MV-4-11 (cell line): Measurements from ENCODE around the gene PKLR.
"Not testable (repeated sequence)": the region's sequence is repeated elsewhere in the genome, so short reads cannot be mapped to it uniquely, and the experiment has no call there.

Experiments
- DNase-seq: peaks from one replicate; lab custom pipeline; 2025; lab: John Stamatoyannopoulos, UW

The PKLR gene

DNA sequence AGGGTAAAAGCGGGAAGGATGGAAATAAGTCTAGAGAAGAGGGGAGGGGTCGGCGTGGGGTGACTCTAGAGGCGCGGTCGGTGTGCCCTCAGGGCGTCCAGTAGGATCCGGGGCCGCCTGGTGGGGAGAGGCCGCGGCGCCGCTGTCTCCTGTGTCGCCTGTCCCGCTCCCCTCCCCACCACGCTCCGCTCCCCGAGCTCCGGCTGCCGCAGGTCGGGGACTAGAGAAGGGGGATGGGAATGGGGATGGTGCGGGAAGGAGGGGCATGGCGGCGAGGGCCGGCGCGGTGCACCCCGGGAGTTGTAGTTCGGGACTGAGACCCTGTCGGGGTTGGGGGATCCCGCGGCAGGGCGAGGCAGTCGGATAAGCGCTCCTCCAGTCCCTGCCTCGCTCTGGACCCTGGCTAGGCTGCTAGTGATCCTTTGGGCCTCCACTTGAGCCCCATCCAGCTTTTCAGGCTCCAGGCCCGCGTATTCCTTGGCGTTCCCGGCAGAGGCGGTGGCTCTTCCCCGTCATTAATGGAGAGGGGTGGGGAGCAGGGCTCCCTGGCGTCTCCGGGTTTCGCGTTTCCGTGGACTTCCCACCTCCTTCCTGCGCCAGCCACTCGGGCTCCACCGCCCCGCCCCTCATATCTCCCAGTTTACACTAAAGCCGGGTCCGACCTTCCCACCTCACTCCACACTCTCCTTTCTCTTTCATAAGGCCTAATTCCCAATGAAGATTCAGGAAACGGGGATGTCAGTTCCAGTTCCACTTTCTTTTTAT, 45.8 kb downstream of the PKLR start, which contains the start of gene ENTREP3:
TSS of gene ENTREP3 (minus strand) at position 241 of the 765 bp plus-strand sequence. CDS start 606 bp downstream, outside the sequence.
- peak; percentile 55 for DNase-seq

DNA sequence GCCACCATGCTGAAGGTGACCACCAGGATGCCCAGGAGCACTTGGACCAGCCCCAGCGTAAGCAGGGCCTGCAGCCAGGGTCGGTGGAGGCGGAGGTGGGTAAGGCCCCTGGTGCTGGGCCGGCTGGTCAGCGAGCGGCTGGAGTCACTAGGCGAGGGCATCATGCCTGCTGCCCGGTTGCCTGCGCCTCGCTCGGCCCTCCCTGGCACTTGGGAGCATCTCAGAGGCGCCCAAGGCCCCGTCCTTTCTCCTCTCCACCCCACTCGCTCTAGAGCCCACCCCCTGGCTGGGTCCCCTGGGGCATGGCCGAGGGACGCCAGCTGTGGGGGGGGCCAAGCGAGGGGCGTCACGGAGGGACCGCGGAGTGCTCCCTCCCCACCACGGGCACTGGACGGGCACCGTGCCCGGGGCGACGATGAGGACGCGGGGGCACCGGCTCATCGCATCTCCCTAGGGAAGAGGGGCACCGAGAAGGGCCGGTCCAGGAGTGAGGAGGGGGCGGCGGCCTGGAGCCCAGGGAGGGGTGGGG, 46.5 kb downstream of the PKLR start:
- no peak for DNase-seq

DNA sequence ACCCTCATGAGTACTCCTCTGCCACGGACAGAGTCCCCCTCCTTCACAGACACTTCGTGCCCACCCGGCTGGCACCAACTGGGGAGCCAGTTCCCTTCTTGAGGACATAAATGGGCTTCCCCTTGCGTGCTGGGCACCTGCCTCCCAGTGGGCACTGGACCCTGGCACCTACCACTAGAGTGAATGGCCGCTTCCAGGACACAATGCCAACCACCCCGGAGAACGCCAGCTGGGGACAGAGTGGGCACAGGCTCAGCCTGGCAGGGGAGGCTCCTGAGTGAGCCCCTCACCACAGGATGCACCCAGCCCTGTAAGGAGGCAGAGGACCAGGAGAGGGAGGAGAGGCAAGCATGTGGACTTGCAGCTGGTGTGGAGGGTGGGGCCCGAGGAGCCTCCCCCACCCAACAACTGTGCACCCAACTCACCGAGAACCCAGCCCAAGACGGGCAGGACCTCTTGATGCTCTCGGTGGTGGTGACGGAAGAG, 47.0 kb downstream of the PKLR start:
- DNase-seq: no peak

DNA sequence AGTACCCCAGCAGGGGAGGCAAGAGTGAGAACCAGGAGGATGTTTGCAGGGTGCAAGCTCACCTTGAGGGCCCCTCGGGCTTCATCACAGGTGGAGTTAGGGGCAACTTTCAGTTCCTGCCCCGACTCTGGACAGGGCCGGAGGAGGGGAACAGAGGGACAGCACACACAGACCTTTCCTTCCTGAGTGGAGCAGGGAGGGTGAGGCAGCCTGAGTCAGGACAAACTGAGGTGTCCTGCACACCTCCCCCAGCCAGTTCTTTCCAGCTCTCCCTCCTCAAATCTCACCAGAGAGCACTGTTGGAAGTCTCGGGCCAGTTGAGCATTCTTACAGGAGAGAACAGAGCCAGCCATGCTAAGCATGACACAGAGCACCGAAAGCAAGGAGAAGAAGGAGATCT, 47.4 kb downstream of the PKLR start:
- DNase-seq: no peak

DNA sequence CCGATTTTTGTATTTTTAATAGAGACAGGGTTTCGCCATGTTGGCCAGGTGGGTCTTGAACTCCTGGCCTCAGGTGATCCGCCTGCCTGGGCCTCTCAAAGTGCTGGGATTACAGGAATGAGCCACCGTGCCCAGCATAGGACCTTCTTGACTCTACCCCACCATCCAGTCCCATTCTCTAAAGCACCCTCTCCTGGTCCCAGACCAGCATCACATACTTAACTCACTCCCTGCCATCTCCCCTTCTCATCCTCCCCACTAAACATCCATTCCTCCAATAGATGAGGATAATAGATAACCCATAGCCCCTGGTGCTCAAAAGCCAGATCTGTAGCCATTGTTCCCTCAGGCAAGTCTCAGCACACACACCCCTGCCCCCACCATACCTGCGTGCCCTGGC, 48.0 kb downstream of the PKLR start:
- no peak for DNase-seq

DNA sequence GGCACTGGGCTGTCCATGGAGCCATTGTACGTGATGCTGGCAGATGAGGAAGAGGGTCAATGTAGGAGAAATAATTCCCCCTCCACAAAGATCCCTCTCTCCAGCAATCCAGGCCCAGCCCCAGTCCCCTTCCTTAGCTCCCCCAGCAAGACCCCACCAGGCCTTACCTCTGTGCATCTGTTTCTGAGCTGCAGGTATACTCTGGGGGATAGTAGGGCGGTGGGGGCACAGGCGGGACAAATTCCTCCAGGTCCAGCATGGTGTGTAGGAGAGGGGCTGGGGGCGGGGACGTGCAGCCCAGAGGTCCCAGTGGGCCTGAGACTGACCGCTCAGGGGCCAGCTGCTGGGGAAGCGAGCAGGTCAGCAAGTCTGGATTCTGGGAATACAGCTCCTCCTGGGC, 49.7 kb downstream of the PKLR start:
- no peak for DNase-seq

DNA sequence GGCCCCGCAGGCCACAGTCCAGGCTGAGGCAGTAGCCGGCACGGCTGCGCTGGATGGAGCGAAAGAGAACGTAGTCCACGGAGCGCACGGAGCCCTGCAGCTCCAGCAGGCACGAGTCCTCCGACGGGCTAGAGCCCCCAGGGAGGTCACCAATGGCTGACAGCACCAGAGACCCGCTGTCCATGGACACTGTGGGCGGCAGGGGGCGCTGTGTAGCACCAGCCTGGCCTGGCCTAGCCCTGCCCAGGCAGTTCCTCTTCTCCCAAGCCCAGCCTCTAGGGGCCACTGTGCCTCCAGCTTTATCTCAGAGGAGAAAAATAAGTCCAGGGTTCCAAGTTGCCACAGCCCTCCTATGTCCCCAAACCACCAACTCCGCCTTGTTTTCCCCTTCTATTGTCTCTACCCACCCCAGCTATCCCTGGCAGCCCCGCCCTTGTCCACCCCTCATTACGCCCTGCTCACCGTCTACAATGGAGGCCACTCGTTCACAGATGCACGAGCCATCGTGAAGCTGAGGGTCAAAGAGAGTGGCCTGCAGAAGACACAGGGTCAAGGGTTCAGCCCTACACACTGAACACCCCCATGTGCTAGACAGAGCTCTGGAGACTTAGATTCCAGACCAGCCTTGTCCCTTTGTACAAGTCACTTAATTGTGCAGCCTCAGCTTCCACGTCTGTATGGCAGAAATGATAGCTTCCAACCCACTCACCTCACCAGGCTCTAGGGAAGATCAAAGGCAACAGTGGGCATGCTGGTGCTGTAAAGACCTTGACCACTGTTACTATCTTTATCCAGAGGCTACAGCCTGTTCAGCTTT, 50.4 kb downstream of the PKLR start:
- peak; percentile 91 for DNase-seq

DNA sequence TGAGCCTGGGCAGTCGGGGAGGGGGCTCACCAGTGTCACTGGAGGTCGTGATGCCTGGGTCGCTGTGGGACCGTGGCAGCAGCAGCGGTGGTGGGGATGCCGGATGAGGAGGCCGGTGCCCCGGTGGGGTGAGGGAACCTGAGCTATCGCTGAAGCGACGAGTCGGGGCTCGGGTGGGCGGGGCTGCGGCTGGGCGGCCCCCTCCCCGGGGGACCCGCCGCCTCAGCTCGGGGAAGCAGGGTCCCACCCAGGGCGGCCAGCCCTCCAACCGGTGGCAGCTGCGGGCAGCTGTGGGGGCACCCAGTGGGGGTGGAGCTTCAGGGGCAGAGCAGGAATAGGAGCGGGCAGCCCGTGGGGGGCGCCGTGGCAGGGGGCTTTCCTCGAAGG, 51.0 kb downstream of the PKLR start:
- no peak for DNase-seq

DNA sequence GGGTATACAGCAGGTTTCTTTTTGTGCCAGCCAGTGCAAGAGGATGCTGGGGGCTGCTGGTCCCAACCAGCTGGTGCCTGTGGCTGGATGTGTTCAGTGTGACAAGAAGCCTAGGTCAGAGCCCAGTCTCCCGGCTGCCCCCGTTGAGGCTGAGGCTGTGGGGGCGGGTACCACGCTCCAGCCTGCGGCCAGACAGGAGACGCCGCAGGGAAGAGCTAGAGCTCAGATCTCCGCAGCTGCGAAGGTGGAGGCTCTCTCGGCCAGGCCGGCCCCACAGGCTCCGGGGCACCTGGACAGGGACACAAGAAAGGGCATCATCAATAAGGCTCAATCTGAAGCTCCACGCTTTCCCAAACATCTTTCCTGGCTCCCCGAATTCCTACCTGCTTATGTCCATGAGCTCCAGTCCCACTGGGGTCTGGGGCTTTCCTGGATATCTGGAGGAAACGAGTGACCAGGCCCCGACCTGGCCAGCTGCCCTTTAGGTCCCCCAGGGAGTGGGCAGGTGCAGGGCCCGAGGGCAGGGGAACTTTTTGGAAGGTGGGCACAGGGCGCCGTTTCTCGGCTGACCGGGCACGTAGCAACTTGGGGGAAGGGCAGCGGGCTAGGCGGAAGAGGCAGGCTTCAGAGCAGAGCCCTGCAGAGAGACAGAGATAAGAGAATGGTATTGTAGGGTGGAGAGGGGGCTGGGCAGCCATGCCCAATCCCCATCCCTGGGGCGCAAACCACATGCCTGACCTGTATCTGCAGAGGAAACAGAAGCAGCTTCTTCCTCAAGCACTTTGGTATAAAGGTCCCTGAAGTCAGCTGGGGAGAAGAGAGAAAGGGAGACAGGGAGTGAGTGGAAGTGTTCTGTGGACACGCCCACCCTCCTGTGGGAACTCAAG, 53.3 kb downstream of the PKLR start:
- DNase-seq: no peak

DNA sequence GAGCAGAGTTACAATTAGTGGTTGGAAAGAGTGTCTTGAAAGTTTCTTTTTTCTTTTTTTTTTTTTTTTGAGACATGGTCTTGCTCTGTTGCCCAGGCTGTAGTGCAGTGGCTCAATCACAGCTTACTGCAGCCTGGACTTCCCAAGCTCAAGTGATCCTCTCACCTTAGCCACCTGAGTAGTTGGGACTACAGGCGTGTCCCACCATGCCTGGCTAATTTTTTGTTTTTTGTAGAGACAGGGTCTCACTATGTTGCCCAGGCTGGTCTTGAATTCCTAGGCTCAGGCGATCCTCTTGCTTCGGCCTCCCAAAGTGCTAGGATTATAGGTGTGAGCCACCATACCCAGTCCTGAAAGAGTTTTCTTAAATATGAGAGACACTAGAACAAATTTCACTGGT, 54.4 kb downstream of the PKLR start:
- DNase-seq: not testable (repeated sequence)

DNA sequence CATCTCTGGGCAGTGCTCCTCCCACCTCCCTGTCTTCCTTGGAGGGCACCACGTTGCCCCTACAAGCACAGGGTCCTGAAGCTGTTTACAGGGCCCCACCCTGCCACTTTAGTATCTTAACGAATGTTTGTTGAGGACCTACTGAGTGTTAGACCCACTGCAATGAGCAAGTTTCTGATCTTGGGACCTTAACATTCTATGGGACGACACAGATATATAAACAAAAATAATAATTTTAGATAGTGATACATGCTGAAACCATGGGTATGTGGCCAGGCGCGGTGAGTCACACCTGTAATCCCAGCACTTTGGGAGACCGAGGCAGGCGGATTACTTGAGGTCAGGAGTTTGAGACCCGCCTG, 56.1 kb downstream of the PKLR start:
- no peak for DNase-seq

DNA sequence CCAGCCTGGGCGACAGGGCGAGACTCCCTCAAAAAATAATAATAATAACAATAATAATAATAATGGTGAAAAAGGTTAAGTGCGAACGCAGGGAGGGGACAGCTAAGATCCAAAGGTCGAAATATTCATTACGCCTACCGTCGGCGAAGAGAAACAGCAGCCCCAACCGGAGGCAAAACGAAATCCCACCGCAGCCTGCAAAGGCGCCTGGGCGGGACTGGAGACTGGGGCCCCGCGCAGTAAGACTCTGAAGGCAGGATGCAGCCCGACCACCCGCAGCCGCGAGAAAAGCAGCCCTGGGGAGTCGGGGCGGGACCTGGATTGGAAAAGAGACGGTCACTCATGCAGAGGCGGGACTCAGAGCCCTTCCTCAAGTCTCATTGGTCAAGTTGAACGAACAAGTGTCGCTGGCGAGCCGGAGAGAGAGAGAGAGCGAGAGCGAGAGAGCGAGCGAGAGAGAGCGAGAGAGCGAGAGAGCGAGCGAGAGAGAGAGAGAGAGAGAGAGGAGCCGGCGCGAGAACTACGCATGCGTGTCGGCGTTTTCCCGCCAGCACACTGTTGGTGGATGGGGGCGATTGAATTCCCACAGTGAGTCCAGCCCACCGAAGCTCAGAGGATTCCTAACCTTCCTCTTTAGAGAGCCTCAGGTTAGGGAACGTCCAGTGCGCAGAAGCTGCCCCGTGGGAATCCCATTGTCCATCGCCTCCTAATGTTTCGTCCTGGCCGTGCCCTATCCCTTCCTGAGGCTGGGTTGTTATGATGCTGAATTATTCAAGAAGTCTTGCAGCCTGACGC, 56.7 kb downstream of the PKLR start:
- peak; percentile 99 for DNase-seq

DNA sequence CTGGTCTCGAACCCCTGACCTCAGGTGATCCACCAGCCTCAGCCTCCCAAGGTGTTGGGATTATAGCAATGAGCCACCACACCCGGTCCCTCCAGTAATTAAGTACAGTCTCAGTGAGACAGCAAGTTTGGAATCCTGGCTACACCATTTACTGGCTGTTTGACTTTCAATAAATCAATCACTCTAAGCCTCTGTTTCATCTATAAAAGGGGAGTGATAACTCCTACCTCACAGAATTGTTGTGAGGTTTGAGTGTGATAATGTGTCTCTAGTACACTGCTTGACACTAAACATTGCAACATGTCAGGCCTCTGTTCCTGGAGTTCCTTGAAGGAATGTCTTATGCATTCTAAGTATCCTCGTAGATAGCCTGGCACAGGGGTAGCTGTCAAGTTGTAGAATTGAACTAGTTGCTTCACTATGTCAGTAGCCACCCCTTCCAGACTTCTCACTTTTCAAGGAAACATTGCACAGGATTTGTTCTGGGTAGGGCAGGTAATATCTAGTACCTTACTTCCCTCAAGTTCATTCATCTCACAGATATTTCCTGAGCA, 58.4 kb downstream of the PKLR start:
- no peak for DNase-seq

DNA sequence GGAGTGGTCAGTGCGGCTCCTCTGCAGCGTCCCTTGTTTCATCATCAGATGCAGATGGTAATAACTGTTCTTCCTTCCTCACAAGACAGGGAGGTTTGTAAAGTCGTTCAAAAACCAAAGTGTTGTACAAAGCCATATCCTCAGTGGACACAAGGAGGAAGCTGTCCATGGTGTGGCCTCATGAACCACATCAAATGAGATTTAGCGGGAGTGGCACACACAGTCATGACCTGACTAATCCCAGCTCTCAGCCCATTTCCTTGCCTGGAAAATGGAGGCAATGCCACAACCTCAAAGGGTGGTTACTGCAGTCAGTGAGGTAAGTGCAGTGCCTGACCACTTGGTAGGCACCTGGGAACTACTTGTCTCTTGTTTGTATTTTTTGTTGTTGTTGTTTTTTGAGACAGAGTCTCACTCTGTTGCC, 59.4 kb downstream of the PKLR start:
- peak; percentile 92 for DNase-seq

DNA sequence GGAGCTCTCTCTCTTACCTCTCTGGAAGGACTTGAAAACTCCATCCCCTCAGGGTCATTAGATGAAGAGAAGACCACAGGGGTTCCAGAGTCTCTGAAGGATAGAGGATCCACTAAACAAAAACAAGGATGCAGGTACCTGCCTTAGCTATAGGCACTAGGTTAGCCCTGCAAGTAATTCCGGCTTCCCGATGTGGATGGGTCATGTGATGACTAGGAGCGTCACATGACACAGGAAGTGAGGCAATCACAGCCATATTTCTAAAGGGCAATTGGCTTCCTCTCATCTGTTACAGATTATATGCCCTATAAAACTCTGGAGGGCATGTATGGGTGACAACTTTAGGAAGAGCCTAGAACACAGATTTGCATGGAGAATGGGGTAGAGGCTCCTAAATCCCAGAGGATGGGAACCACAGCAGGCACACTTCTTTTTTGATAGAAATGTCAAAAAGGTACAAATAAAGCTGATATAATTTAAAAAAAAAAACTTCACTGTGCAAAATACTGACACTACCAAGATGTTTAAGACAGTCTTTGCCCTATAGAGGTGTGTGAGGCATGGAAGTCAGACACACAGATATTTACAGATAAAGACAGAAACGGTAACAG, 60.1 kb downstream of the PKLR start:
- DNase-seq: peak; percentile 87
